Measurements from ENCODE around the gene TMEM184B.

GRCh38 chr22:38258895-38259294 lies 13.9 kb downstream of the TMEM184B start:
- TF ChIP-seq CTCF (IDR thresholded peaks at IDR 0.05) (no peak), JUN (CRISPR knock-in tag; IDR thresholded peaks at IDR 0.05) (no peak)

All from WTC11 (cell line).